T-helper 1 cell (primary cell): Measurements from ENCODE around the gene ECM2.
"Not testable (repeated sequence)": the region's sequence is repeated elsewhere in the genome, so short reads cannot be mapped to it uniquely, and the experiment has no call there.

Source experiments
- DNase-seq, 5 donors: peaks; one replicate each; pipeline ENCODE4 v3.0.0-alpha.2; 2012 to 2020
- total RNA-seq, 4 donors: gene quantifications; one replicate each; lab custom pipeline; 2026; lab: John Stamatoyannopoulos, UW

Gene ECM2
- total RNA-seq: 0 reads per million in 4 donors

DNA sequence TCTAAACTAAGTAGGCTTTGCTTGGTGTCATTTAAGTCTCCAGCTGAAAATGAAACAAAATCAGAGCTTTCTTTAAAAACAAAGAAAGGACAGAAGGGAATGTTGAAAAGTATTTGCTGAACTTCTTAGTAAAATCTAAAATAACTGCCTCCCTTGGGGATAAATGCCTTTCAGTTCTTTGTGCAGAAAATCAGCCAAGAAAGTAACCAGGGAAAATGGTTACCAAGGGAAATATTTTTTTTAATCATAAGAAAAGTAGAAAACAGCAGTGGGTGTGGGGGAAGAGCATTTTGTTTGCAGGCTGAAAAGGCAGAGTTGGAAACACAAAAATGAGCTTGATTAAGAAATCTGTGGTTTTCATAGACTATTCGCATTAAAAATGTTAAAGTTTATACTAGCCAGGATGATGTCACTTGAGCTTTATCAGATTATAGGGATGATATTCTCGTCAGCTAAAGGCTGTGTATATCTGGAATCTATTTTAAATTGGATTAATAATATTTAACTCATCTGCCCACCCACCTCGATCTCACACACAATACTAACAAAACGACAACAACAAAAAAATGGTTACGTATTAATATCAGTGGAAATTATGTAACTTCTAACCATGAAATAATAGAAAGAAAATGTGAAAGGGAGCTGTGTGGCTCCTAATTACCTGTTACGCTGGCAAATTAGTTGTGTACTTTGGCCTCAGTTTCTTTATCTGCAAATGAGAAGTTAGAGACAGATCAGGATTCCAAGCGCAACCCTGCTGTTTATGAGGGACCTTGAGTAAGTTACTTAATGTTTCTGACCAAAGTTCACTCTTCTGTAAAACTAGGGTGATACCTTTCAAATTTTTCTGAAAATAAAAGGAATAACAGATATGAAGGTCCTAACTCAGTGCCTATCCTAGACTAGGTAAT, at the start of gene ECM2:
Gene ECM2, minus strand, starts transcription at position 51 of the 911 bp plus-strand sequence. CDS start 13,124 bp downstream, outside the sequence.
- DNase-seq: no peak

DNA sequence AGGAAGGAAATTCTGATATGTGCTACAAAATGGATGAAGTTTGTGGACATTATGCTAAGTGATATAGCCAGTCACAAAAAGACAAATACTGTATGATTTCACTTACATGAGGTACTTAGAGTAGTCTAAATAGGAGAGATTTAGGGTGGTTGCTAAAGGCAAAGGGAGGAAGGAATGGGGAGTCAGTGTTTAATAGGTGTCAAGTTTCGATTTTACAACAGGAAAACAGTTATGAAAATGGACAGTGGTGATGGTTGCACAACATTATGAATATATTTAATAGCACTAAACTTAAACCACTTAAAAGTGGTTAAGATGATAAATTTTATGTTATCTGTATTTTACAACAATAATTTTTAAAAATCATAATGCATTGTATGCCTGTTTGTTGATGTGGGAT, 40.4 kb upstream of the ECM2 start:
- DNase-seq: no peak

DNA sequence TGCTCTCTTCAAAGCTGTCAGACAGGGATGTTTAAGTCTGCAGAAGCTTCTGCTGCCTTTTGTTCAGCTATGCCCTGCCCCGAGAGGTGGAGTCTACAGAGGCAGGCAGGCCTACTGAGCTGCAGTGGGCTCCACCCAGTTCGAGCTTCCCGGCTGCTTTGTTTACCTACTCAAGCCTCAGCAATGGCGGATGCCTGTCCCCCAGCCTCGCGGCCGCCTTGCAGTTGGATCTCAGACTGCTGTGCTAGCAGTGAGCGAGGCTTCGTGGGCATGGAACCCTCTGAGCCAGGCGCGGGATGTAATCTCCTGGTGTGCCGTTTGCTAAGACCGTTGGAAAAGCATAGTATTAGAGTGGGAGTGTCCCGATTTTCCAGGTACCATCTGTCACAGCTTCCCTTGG, 37.8 kb upstream of the ECM2 start:
- not testable (repeated sequence) for DNase-seq

- not testable (repeated sequence) for DNase-seq
These were observed 36.1 kb upstream of the ECM2 start for GRCh38 chr9:92571871-92572270.

GRCh38 chr9:92564982-92565381, 29.2 kb upstream of the ECM2 start:
- no peak for DNase-seq

- no peak for DNase-seq
These were observed 28.7 kb upstream of the ECM2 start for GRCh38 chr9:92564504-92564903.

GRCh38 chr9:92563116-92564100, 27.6 kb upstream of the ECM2 start:
- no peak for DNase-seq

DNA sequence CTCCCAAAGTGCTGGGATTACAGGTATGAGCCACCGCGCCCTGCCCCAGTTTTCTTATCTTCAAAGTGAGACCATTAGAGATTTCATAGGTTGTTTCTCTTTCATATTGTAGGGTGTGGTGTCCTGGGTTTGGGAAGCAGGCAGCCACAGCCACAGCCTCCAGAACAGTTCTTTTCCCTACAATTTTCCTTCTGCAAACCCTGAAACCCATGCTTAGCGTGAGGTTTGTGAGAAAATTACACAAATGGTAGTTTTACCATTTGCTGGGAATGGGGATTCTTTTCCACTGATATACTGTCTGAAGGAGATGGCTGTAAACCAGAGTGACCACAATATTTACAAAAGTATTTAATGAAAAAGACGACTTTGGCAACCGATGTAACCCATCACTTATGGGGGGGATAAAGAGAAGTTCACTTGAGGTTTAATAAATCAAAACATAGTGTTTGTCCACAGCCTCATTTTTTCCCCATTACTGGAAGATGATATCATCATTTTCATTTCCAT, 26.7 kb upstream of the ECM2 start:
- no peak for DNase-seq

GRCh38 chr9:92561374-92562330, 25.9 kb upstream of the ECM2 start:
- DNase-seq: no peak

- DNase-seq: no peak
These were observed 23.0 kb upstream of the ECM2 start for GRCh38 chr9:92558612-92559374.

DNA sequence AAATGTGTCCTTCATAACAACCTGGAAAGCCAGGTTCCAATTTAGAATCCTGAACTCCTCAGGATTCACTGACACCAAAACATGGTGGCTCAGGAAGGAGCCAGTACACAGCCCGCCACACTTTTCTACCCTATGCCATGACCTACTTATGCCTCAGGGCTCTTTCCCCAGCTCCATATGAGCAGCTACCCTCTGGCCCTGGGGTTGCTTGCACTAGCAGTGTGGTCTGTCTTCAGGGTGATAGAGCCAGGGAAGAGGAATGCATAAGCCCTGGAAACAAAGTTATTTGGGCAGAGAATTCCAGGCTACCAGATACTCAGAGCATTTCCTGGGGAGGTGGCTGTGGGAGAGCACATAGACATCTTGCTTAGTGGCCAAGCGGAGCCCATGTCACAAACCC, 15.0 kb upstream of the ECM2 start:
- no peak for DNase-seq

- DNase-seq: no peak
These were observed 11.6 kb upstream of the ECM2 start for GRCh38 chr9:92547356-92547755.

DNA sequence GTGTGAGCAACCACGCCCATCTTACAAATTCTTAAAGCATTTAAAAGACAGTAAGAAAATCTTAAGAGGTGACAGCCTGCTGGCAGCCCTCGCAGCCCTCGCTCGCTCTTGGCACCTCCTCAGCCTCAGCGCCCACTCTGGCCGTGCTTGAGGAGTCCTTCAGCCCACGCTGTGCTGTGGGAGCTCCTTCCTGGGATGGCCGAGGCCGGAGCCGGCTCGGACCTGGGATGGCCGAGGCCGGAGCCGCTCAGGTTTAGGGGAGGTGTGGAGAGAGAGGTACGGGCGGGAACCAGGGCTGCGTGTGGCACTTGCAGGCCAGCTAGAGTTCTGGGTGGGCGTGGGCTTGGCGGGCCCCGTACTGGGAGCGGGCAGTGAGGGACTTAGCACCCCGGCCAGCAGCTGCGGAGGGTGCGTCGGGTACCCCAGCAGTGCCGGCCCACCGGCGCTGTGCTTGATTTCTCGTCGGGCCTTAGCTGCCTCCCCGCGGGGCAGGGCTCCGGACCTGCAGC, 9.3 kb upstream of the ECM2 start:
- DNase-seq: no peak

GRCh38 chr9:92543972-92544371, 8.2 kb upstream of the ECM2 start:
- no peak for DNase-seq

- no peak for DNase-seq
These were observed 2.8 kb upstream of the ECM2 start for GRCh38 chr9:92538541-92538940.

DNA sequence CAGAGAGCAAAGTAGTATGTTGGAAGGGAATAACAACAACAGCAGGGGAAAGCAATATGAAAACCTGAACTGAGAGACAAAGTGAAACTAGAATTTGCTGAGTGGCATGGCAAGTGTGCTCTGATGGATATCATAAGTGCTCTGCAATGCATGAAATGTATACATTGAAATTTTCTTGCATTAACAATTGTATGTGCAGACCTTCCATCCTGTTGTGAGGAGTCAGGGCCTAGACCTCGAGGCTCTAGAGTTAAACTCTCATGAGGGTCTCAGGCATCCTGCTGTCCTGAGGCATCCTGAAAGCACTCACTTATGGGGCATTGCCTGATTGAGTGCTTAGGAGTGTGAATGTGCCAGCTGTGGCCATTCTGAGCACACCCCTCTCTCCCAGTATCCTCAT, 1.1 kb downstream of the ECM2 start:
- no peak for DNase-seq

DNA sequence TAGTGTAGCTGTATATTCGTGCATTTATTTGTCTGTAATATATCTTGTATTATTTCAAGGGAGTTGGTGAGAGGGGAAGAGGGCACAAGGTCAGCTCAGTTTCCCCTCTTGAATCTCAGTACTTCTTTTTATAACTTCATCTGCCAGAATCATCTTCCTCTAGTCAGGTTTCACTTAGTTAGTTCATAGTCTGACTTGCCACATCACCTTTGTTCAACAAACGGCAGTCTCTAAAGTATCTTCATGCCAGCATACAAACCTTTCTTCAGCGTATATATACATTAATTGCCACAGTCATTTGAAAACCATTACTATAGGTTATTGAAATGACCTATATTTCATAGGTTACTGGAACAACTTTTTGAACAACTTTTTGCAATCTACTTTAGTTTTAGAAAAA, 1.6 kb downstream of the ECM2 start:
- DNase-seq: no peak

DNA sequence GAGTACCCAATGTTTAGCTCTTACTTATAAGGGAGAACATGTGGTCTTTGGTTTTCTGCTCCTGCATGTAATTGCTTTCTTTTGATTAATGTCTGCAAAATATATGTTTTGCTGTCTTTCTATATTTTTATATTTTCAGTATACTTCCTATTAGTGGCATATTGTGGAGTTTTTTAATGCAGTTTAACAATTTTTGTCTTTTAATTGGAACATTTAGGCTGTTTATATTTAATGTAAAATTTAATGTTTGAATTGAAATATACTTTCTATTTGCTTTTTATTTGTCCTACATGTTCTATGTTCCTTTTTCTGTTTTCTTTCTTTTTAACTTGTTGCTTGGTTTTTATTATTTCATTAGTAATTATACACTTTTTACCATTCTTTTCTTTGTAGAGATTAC, 4.9 kb downstream of the ECM2 start:
- no peak for DNase-seq

DNA sequence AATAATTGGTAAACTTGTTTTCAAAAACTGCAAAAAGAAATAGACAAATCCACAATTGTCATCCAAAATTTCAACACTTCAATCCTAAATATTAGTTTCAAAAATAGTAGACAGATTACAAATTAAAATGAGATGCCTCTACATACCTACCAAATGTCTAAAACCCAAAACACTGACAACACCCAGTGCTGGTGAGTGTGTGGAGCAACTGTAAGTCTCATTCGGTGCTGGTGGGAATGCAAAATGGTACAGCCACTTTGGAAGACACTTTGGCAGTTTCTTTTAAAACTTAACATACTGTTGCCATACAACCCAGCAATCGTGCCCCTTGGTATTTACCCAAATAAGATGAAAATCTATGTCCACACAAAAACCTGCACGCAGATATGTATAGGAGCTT, 6.7 kb downstream of the ECM2 start:
- no peak for DNase-seq

GRCh38 chr9:92528522-92528849, 7.3 kb downstream of the ECM2 start:
- no peak for DNase-seq
